Renal cortex interstitium (tissue), 11 donors: Measurements from ENCODE around the gene ULK1. TPM values are rescaled to one million over a fixed set of nuclear protein-coding genes. Genes with fewer than 3 reads are reported as not detected.

Source experiments
- DNase-seq, 11 donors: peaks; one replicate each; pipeline ENCODE4 v3.0.0-alpha.2; 2013; ENCODE audit warnings: low read depth in 9 of 11, low spot score in 4 of 11; ENCODE audit errors: extremely low read depth in 1 of 11
- polyA plus RNA-seq, 3 donors: library from polyadenylated mRNA; unstranded; fragments of 120-200 nt; gene quantifications; one replicate each; pipeline ENCODE4 v1.2.1, GENCODE V29; 2013; ENCODE audit not compliant: insufficient read length in 3 of 3

ULK1 gene
- polyA plus RNA-seq, 3 donors, result 23.7 to 44.8 (median 37.8) TPM

GRCh38 chr12:131914179-131914702, 19.8 kb downstream of the ULK1 start:
- no peak for DNase-seq

GRCh38 chr12:131915000-131915689, 20.7 kb downstream of the ULK1 start:
- no peak for DNase-seq

GRCh38 chr12:131915823-131916222, 21.4 kb downstream of the ULK1 start:
- no peak for DNase-seq

GRCh38 chr12:131916306-131917138, 22.1 kb downstream of the ULK1 start:
- DNase-seq, result no peak

- no peak for DNase-seq
Observed at GRCh38 chr12:131917139-131917710, 22.8 kb downstream of the ULK1 start.

- DNase-seq, result no peak
Observed at GRCh38 chr12:131917711-131918306, 23.4 kb downstream of the ULK1 start.

GRCh38 chr12:131918311-131919050, 24.1 kb downstream of the ULK1 start:
- DNase-seq, result no peak

- DNase-seq, result no peak
Observed at GRCh38 chr12:131919051-131919347, 24.6 kb downstream of the ULK1 start.

GRCh38 chr12:131919366-131920156, 25.1 kb downstream of the ULK1 start:
- no peak for DNase-seq

- DNase-seq, result no peak
Observed at GRCh38 chr12:131920157-131920508, 25.7 kb downstream of the ULK1 start.

- no peak for DNase-seq
Observed at GRCh38 chr12:131920902-131921840, 26.7 kb downstream of the ULK1 start.

GRCh38 chr12:131921866-131922769, 27.7 kb downstream of the ULK1 start:
- DNase-seq, result no peak

- no peak for DNase-seq
Observed at GRCh38 chr12:131922772-131923171, 28.4 kb downstream of the ULK1 start.

GRCh38 chr12:131923260-131923659, 28.8 kb downstream of the ULK1 start:
- DNase-seq, result no peak

- DNase-seq, result no peak
Observed at GRCh38 chr12:131927110-131928079, 33.0 kb downstream of the ULK1 start.
